ENCODE results near the gene PRKCB. TPM values are rescaled to one million over a fixed set of nuclear protein-coding genes. Genes with fewer than 3 reads are reported as not detected.

PRKCB gene
- total RNA-seq, 2 experiments from 2014 or later = 21.0 to 51.6 TPM

GRCh38 chr16:24141466-24141865 lies 305.7 kb downstream of the PRKCB start:
- H4K20me1 ChIP-seq (ENCODE audit: insufficient read depth, low read length) = no peaks in the 10 kb centered on the region
- H3K4me3 ChIP-seq (ENCODE audit: low read depth, low read length, poor library complexity, severe bottlenecking) = no peak overlapping the region
- TF ChIP-seq CTCF (conservative IDR thresholded peaks at IDR 0.05; ENCODE audit: low read length) = no peak
- no peak for TF ChIP-seq EZH2phosphoT487 (IDR thresholded peaks at IDR 0.05; ENCODE audit: borderline replicate concordance, low read depth, low read length)
- POLR2A ChIA-PET = no interaction called here
- H3K9me3 ChIP-seq (ENCODE audit: low read length) = no peaks in the 10 kb centered on the region
- H3K27ac ChIP-seq (ENCODE audit: low read depth, low read length, poor library complexity, severe bottlenecking) = no peak overlapping the region
- DNase-seq (ENCODE audit: low spot score) = no peak
- H3K36me3 ChIP-seq (ENCODE audit: insufficient read depth, low read length) = no peaks in the 10 kb centered on the region
- intact Hi-C loops (cut with micrococcal nuclease; ENCODE audit: unreplicated experiment) = no loop called here
- CTCF ChIA-PET (ENCODE audit: unreplicated experiment) = no interaction called here
- no TSS peak for BruUV-seq (replicated peaks)
- no peak overlapping the region for H3K4me2 ChIP-seq (ENCODE audit: low read length)
- no peak overlapping the region for H2AFZ ChIP-seq (ENCODE audit: low read length)
- no peaks in the 10 kb centered on the region for H3K9me2 ChIP-seq (ENCODE audit: insufficient read depth, low read length)
- no peaks in the 10 kb centered on the region for H3K79me2 ChIP-seq (ENCODE audit: insufficient read depth, low read depth, low read length)
- no peaks in the 10 kb centered on the region for H3K4me1 ChIP-seq (ENCODE audit: insufficient read depth, low read length, poor library complexity, severe bottlenecking)

- no peak overlapping the region for H3K4me2 ChIP-seq (ENCODE audit: low read length)
- H4K20me1 ChIP-seq (ENCODE audit: insufficient read depth, low read length) = no peaks in the 10 kb centered on the region
- H3K4me3 ChIP-seq (ENCODE audit: low read depth, low read length, poor library complexity, severe bottlenecking) = no peak overlapping the region
- no peak overlapping the region for H3K27ac ChIP-seq (ENCODE audit: low read depth, low read length, poor library complexity, severe bottlenecking)
- ChIA-PET CTCF (ENCODE audit: unreplicated experiment) (no interaction called here), POLR2A (no interaction called here)
- H3K79me2 ChIP-seq (ENCODE audit: insufficient read depth, low read depth, low read length) = no peaks in the 10 kb centered on the region
- BruUV-seq (replicated peaks) = no TSS peak
- intact Hi-C loops (cut with micrococcal nuclease; ENCODE audit: unreplicated experiment) = no loop called here
- no peaks in the 10 kb centered on the region for H3K9me3 ChIP-seq (ENCODE audit: low read length)
- no peaks in the 10 kb centered on the region for H3K9me2 ChIP-seq (ENCODE audit: insufficient read depth, low read length)
- no peak for DNase-seq (ENCODE audit: low spot score)
- no peaks in the 10 kb centered on the region for H3K4me1 ChIP-seq (ENCODE audit: insufficient read depth, low read length, poor library complexity, severe bottlenecking)
- no peak overlapping the region for H2AFZ ChIP-seq (ENCODE audit: low read length)
- H3K36me3 ChIP-seq (ENCODE audit: insufficient read depth, low read length) = no peaks in the 10 kb centered on the region
- TF ChIP-seq CTCF (conservative IDR thresholded peaks at IDR 0.05; ENCODE audit: low read length) = no peak
- TF ChIP-seq EZH2phosphoT487 (IDR thresholded peaks at IDR 0.05; ENCODE audit: borderline replicate concordance, low read depth, low read length) = no peak
Measured at GRCh38 chr16:24141917-24142316, 306.1 kb downstream of the PRKCB start.

- ChIA-PET CTCF (ENCODE audit: unreplicated experiment) (no interaction called here), POLR2A (no interaction called here)
Measured at GRCh38 chr16:24145927-24146326, 310.1 kb downstream of the PRKCB start.

More at GRCh38 chr16:24145927-24146326, 310.1 kb downstream of the PRKCB start:
- Histone ChIP-seq H3K4me2 (ENCODE audit: low read length) (no peak overlapping the region), H4K20me1 (ENCODE audit: insufficient read depth, low read length) (no peaks in the 10 kb centered on the region), H3K79me2 (ENCODE audit: insufficient read depth, low read depth, low read length) (no peaks in the 10 kb centered on the region), H2AFZ (ENCODE audit: low read length) (no peak overlapping the region), H3K27ac (ENCODE audit: low read depth, low read length, poor library complexity, severe bottlenecking) (no peak overlapping the region), H3K36me3 (ENCODE audit: insufficient read depth, low read length) (no peaks in the 10 kb centered on the region), H3K9me3 (ENCODE audit: low read length) (no peaks in the 10 kb centered on the region), H3K4me3 (ENCODE audit: low read depth, low read length, poor library complexity, severe bottlenecking) (no peak overlapping the region), H3K9me2 (ENCODE audit: insufficient read depth, low read length) (no peaks in the 10 kb centered on the region), H3K4me1 (ENCODE audit: insufficient read depth, low read length, poor library complexity, severe bottlenecking) (no peaks in the 10 kb centered on the region)
- TF ChIP-seq EZH2phosphoT487 (IDR thresholded peaks at IDR 0.05; ENCODE audit: borderline replicate concordance, low read depth, low read length) (no peak), CTCF (conservative IDR thresholded peaks at IDR 0.05; ENCODE audit: low read length) (no peak)
- intact Hi-C loops (cut with micrococcal nuclease; ENCODE audit: unreplicated experiment) = no loop called here
- DNase-seq (ENCODE audit: low spot score) = no peak
- no TSS peak for BruUV-seq (replicated peaks)

Measured in OCI-LY7 (cell line).